Mesendoderm (in vitro differentiated cells): ENCODE measurements around the gene PRDX5.

ENCODE experiments used
- DNase-seq: peaks from one replicate; pipeline ENCODE4 v3.0.0; 2013
- H2AK5ac ChIP-seq: 2 replicates; pipeline ENCODE4 v1.6.1; 2013; ENCODE audit warnings: low read length, inconsistent platforms
- H2BK120ac ChIP-seq: 2 replicates; pipeline ENCODE4 v1.6.1; 2013; ENCODE audit warnings: low read depth, mild to moderate bottlenecking, low read length, moderate library complexity, mixed read lengths
- H2BK15ac ChIP-seq: replicated peaks from 2 replicates; pipeline ENCODE4 v1.6.1; 2013; ENCODE audit warnings: low read depth, mild to moderate bottlenecking, moderate library complexity
- H2BK5ac ChIP-seq: 2 replicates; pipeline ENCODE4 v1.6.1; 2013; ENCODE audit warnings: low read length, inconsistent platforms
- H3K18ac ChIP-seq: 2 replicates; pipeline ENCODE4 v1.6.1; 2013; ENCODE audit warnings: mild to moderate bottlenecking, low read length, mixed read lengths
- H3K23ac ChIP-seq: one replicate; pipeline ENCODE4 v1.6.1; 2013; ENCODE audit warnings: low read length
- H3K27ac ChIP-seq: 2 replicates; pipeline ENCODE4 v1.5.1; 2013; ENCODE audit warnings: low read depth, mild to moderate bottlenecking, inconsistent platforms, low read length, moderate library complexity
- H3K27me3 ChIP-seq: 2 replicates; pipeline ENCODE4 v1.6.1; 2013; ENCODE audit warnings: low read length, control low read depth, mild to moderate bottlenecking, inconsistent platforms; ENCODE audit not compliant: insufficient read depth, poor library complexity
- H3K36me3 ChIP-seq: 2 replicates; pipeline ENCODE4 v1.6.1; 2013; ENCODE audit warnings: low read length, inconsistent platforms; ENCODE audit not compliant: control insufficient read depth, insufficient read depth
- H3K4ac ChIP-seq: one replicate; pipeline ENCODE4 v1.6.1; 2013; ENCODE audit warnings: low read depth, mild to moderate bottlenecking, low read length, moderate library complexity
- H3K4me1 ChIP-seq: 2 replicates; pipeline ENCODE4 v1.6.1; 2013; ENCODE audit warnings: low read depth, low read length, inconsistent platforms; ENCODE audit not compliant: control insufficient read depth
- H3K4me2 ChIP-seq: 2 replicates; pipeline ENCODE4 v1.6.1; 2013; ENCODE audit warnings: low read length
- H3K4me3 ChIP-seq: 2 replicates; pipeline ENCODE4 v1.5.1; 2013; ENCODE audit warnings: mild to moderate bottlenecking, low read length
- H3K56ac ChIP-seq: one replicate; pipeline ENCODE4 v1.6.1; 2013; ENCODE audit warnings: low read length
- H3K79me1 ChIP-seq: 2 replicates; pipeline ENCODE4 v1.6.1; 2013; ENCODE audit warnings: low read length, inconsistent platforms
- H3K79me2 ChIP-seq: 2 replicates; pipeline ENCODE4 v1.6.1; 2013; ENCODE audit warnings: mild to moderate bottlenecking, low read length; ENCODE audit not compliant: control insufficient read depth, insufficient read depth
- H3K9ac ChIP-seq: 2 replicates; pipeline ENCODE4 v1.6.1; 2013; ENCODE audit warnings: low read length, inconsistent platforms
- H4K5ac ChIP-seq: one replicate; pipeline ENCODE4 v1.6.1; 2013; ENCODE audit warnings: low read length
- H4K8ac ChIP-seq: one replicate; pipeline ENCODE4 v1.6.1; 2013; ENCODE audit warnings: low read depth, mild to moderate bottlenecking, control low read depth, low read length, moderate library complexity
- WGBS: extraction: QIAGEN DNeasy Blood & Tissue Kit; methylation state at CpG from one replicate; pipeline ENCODE4 v1.1.7; 2013; ENCODE audit warnings: low lambda C conversion rate, missing lambda C conversion rate; ENCODE audit not compliant: insufficient coverage; ENCODE audit errors: extremely low coverage; 5-methylcytosine and 5-hydroxymethylcytosine counted together

PRDX5 gene

GRCh38 chr11:64352099-64352994 is 34.4 kb downstream of the PRDX5 start:
- H2BK5ac ChIP-seq: no peak overlapping the region
- no CpG with 5 or more reads among the region's 33 CpGs for WGBS
- H3K23ac ChIP-seq: no peak overlapping the region
- peaks cover 2% of the 10 kb centered on the region for H3K4me1 ChIP-seq
- H3K27ac ChIP-seq: no peak overlapping the region
- H3K9ac ChIP-seq: no peak overlapping the region
- H2AK5ac ChIP-seq: no peak overlapping the region
- no peak overlapping the region for H3K56ac ChIP-seq
- H2BK15ac ChIP-seq: no peak overlapping the region
- no peak overlapping the region for H4K8ac ChIP-seq
- H3K4me3 ChIP-seq: no peak overlapping the region
- DNase-seq: no peak
- no peaks in the 10 kb centered on the region for H3K79me2 ChIP-seq
- H3K4me2 ChIP-seq: no peak overlapping the region
- H3K79me1 ChIP-seq: no peaks in the 10 kb centered on the region
- no peak overlapping the region for H4K5ac ChIP-seq
- no peak overlapping the region for H3K18ac ChIP-seq
- no peaks in the 10 kb centered on the region for H3K36me3 ChIP-seq
- no peaks in the 10 kb centered on the region for H3K27me3 ChIP-seq
- H3K4ac ChIP-seq: no peak overlapping the region
- no peak overlapping the region for H2BK120ac ChIP-seq

- Histone ChIP-seq H3K4me2 (no peak overlapping the region), H3K9ac (no peak overlapping the region), H3K79me2 (no peaks in the 10 kb centered on the region), H3K4me1 (peaks cover 5% of the 10 kb centered on the region), H4K5ac (no peak overlapping the region), H3K4ac (no peak overlapping the region), H3K56ac (no peak overlapping the region), H3K27ac (no peak overlapping the region), H3K27me3 (no peaks in the 10 kb centered on the region), H2AK5ac (no peak overlapping the region), H4K8ac (no peak overlapping the region), H2BK120ac (no peak overlapping the region), H3K18ac (no peak overlapping the region), H3K4me3 (no peak overlapping the region), H2BK5ac (no peak overlapping the region), H3K79me1 (no peaks in the 10 kb centered on the region), H3K36me3 (no peaks in the 10 kb centered on the region), H3K23ac (no peak overlapping the region), H2BK15ac (no peak overlapping the region)
- no peak for DNase-seq
- WGBS: no CpG with 5 or more reads among the region's 34 CpGs
These were observed 35.2 kb downstream of the PRDX5 start for GRCh38 chr11:64352995-64353714.

- Histone ChIP-seq H3K36me3 (no peaks in the 10 kb centered on the region), H3K79me2 (no peaks in the 10 kb centered on the region), H3K4me3 (no peak overlapping the region), H3K79me1 (no peaks in the 10 kb centered on the region), H3K4me1 (peaks cover 8% of the 10 kb centered on the region), H3K23ac (no peak overlapping the region), H3K4ac (no peak overlapping the region), H2BK5ac (no peak overlapping the region), H2BK120ac (no peak overlapping the region), H3K9ac (no peak overlapping the region), H3K27me3 (no peaks in the 10 kb centered on the region), H4K5ac (no peak overlapping the region), H4K8ac (no peak overlapping the region), H3K27ac (no peak overlapping the region), H3K18ac (no peak overlapping the region), H3K56ac (no peak overlapping the region), H2BK15ac (no peak overlapping the region), H2AK5ac (no peak overlapping the region), H3K4me2 (no peak overlapping the region)
- no CpG with 5 or more reads among the region's 20 CpGs for WGBS
- DNase-seq: no peak
These were observed 36.0 kb downstream of the PRDX5 start for GRCh38 chr11:64353715-64354506.

- no peak overlapping the region for H3K27ac ChIP-seq
These were observed 37.4 kb downstream of the PRDX5 start for GRCh38 chr11:64355078-64355940.

More at GRCh38 chr11:64355078-64355940, 37.4 kb downstream of the PRDX5 start:
- no peak overlapping the region for H2BK15ac ChIP-seq
- peak overlapping the region; percentile 51 for H3K9ac ChIP-seq
- H3K56ac ChIP-seq: peak overlapping the region; percentile 82
- H2BK5ac ChIP-seq: peak overlapping the region; percentile 7
- H4K8ac ChIP-seq: no peak overlapping the region
- H2BK120ac ChIP-seq: no peak overlapping the region
- peak overlapping the region; percentile 30 for H3K18ac ChIP-seq
- no peaks in the 10 kb centered on the region for H3K27me3 ChIP-seq
- no peak overlapping the region for H4K5ac ChIP-seq
- peak; percentile 92 for DNase-seq
- H3K4me1 ChIP-seq: peaks cover 10% of the 10 kb centered on the region
- H3K36me3 ChIP-seq: no peaks in the 10 kb centered on the region
- no peak overlapping the region for H3K4ac ChIP-seq
- no peak overlapping the region for H3K4me3 ChIP-seq
- no CpG with 5 or more reads among the region's 23 CpGs for WGBS
- H3K79me1 ChIP-seq: peaks cover 4% of the 10 kb centered on the region
- H3K79me2 ChIP-seq: no peaks in the 10 kb centered on the region
- H2AK5ac ChIP-seq: peak overlapping the region; percentile 68
- no peak overlapping the region for H3K23ac ChIP-seq
- H3K4me2 ChIP-seq: no peak overlapping the region
